ENCODE measurements around the gene RTN4R.

- TF ChIP-seq CTCF (IDR thresholded peaks at IDR 0.05) (no peak), EZH2 (IDR thresholded peaks at IDR 0.05; ENCODE audit: borderline replicate concordance, insufficient read depth, low read depth, low read length, poor library complexity, severe bottlenecking) (no peak)
Observed at GRCh38 chr22:20217563-20217962, 50.6 kb downstream of the RTN4R start.
